ENCODE data around the gene RHOXF2B.

GRCh38 chrX:120087289-120088017, 10.0 kb upstream of the RHOXF2B start:
- TF ChIP-seq, protein P1, sequence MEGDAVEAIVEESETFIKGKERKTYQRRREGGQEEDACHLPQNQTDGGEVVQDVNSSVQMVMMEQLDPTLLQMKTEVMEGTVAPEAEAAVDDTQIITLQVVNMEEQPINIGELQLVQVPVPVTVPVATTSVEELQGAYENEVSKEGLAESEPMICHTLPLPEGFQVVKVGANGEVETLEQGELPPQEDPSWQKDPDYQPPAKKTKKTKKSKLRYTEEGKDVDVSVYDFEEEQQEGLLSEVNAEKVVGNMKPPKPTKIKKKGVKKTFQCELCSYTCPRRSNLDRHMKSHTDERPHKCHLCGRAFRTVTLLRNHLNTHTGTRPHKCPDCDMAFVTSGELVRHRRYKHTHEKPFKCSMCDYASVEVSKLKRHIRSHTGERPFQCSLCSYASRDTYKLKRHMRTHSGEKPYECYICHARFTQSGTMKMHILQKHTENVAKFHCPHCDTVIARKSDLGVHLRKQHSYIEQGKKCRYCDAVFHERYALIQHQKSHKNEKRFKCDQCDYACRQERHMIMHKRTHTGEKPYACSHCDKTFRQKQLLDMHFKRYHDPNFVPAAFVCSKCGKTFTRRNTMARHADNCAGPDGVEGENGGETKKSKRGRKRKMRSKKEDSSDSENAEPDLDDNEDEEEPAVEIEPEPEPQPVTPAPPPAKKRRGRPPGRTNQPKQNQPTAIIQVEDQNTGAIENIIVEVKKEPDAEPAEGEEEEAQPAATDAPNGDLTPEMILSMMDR (IDR thresholded peaks at IDR 0.05) = no peak
- no peak for TF ChIP-seq POLR2A (IDR thresholded peaks at IDR 0.05)

All from thyroid gland (tissue), 4 donors.